Measurements from ENCODE around the gene SYT12. TPM values are rescaled to one million over a fixed set of nuclear protein-coding genes. Genes with fewer than 3 reads are reported as not detected.
A peak's percentile ranks its signal among the peaks of the same experiment; 100 is the strongest.

Gene SYT12
- total RNA-seq, 1 donor from 2014 or later = 0.34 TPM

DNA sequence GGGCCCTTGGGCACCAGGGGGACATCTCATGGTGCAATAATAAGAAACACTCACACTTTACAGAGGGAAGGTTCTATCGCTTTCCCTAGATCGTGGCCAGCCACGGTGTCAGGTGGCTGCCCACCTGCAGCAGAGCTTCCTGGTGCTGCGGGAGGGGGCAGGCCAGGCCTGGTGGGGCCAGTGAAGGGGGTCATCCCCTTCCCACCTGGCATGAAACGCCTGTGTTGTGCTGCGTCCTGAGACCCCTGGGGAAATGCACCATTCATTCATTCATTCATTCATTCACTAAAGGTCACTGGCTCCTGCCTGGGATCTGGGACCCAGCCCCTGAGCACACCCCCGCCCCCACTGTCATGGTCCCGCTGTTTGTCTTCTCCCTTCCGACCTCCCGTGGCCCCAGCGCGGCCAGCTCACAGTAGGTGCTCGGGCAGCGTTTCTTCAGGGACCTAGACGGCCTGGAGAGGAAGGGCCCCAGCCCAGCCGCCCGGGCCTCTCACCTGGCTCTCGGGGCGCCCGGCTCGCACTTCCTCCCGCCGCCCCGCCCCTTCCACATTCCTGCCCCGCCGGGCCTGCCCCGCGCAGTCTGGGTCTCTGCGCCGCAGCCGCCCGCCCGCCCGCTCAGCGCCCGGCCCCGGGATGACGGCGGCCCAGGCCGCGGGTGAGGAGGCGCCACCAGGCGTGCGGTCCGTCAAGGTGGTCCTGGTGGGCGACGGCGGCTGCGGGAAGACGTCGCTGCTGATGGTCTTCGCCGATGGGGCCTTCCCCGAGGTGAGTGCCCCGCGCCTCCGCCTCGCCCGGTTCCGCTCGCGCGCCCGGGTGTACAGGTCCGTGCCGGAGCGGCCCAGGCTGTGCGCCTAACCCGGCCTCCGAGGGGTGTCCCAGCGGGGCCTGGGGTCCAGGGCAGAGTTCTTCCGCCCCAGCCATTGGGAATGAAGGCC is 33.6 kb downstream of the SYT12 start, which contains the start of gene RHOD:
Gene RHOD, plus strand, starts transcription at position 581 of the 938 bp plus-strand sequence. Its CDS starts 56 bp downstream, at position 637.
- FAIRE-seq (no peak), DNase-seq (ENCODE audit: low read depth) (no peak)
- Mint-ChIP-seq H3K4me3 (ENCODE audit: unreplicated experiment) (peak within 1 kb of the TSS; percentile 83), H3K4me1 (ENCODE audit: low read depth, unreplicated experiment) (peaks cover 14% of the 10 kb centered on the region), H3K9me3 (ENCODE audit: unreplicated experiment) (no peaks in the 10 kb centered on the region), H3K36me3 (ENCODE audit: low read depth, unreplicated experiment) (peaks cover 2% of the 10 kb centered on the region), H3K27ac (ENCODE audit: unreplicated experiment) (no peak within 1 kb of the TSS), H3K27me3 (ENCODE audit: low read depth, unreplicated experiment) (peaks cover 6% of the 10 kb centered on the region)
- peak within 1 kb of the TSS; percentile 57 for H3K9ac ChIP-seq (ENCODE audit: low read length)
- H3K27me3 ChIP-seq (ENCODE audit: insufficient read depth, low read length) = no peaks in the 10 kb centered on the region
- H4K20me1 ChIP-seq (ENCODE audit: insufficient read depth, low read length) = peaks cover 11% of the 10 kb centered on the region
- H3K4me1 ChIP-seq (ENCODE audit: insufficient read depth, low read length) = peaks cover 44% of the 10 kb centered on the region
- no peaks in the 10 kb centered on the region for H3K36me3 ChIP-seq (ENCODE audit: insufficient read depth, low read length)
- TF ChIP-seq EZH2 (IDR thresholded peaks at IDR 0.05; ENCODE audit: insufficient read depth, low read length) = no peak
- TF ChIP-seq, protein P1, sequence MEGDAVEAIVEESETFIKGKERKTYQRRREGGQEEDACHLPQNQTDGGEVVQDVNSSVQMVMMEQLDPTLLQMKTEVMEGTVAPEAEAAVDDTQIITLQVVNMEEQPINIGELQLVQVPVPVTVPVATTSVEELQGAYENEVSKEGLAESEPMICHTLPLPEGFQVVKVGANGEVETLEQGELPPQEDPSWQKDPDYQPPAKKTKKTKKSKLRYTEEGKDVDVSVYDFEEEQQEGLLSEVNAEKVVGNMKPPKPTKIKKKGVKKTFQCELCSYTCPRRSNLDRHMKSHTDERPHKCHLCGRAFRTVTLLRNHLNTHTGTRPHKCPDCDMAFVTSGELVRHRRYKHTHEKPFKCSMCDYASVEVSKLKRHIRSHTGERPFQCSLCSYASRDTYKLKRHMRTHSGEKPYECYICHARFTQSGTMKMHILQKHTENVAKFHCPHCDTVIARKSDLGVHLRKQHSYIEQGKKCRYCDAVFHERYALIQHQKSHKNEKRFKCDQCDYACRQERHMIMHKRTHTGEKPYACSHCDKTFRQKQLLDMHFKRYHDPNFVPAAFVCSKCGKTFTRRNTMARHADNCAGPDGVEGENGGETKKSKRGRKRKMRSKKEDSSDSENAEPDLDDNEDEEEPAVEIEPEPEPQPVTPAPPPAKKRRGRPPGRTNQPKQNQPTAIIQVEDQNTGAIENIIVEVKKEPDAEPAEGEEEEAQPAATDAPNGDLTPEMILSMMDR (IDR thresholded peaks at IDR 0.05; ENCODE audit: insufficient read depth, low read depth, low read length) = no peak
- H2AFZ ChIP-seq (ENCODE audit: low read depth, low read length) = peak within 1 kb of the TSS; percentile 89
- H3K27ac ChIP-seq (ENCODE audit: low read depth, low read length) = no peak within 1 kb of the TSS
- peak within 1 kb of the TSS; percentile 54 for H3K4me3 ChIP-seq (ENCODE audit: insufficient read depth, low read depth, low read length)
- H3K79me2 ChIP-seq (ENCODE audit: insufficient read depth, low read length) = peaks cover 4% of the 10 kb centered on the region
- H3K4me2 ChIP-seq (ENCODE audit: low read length) = peak within 1 kb of the TSS; percentile 88
- no peaks in the 10 kb centered on the region for H3K9me3 ChIP-seq (ENCODE audit: insufficient read depth, low read depth, low read length)

GRCh38 chr11:67057205-67057672 is 34.3 kb downstream of the SYT12 start:
- no peak for DNase-seq (ENCODE audit: low read depth)
- Mint-ChIP-seq H3K36me3 (ENCODE audit: low read depth, unreplicated experiment) (peaks cover 2% of the 10 kb centered on the region), H3K9me3 (ENCODE audit: unreplicated experiment) (no peaks in the 10 kb centered on the region), H3K4me1 (ENCODE audit: low read depth, unreplicated experiment) (peaks cover 14% of the 10 kb centered on the region), H3K27ac (ENCODE audit: unreplicated experiment) (no peak overlapping the region), H3K27me3 (ENCODE audit: low read depth, unreplicated experiment) (peaks cover under 1% of the 10 kb centered on the region), H3K4me3 (ENCODE audit: unreplicated experiment) (peak overlapping the region; percentile 83)
- peak overlapping the region; percentile 54 for H3K4me3 ChIP-seq (ENCODE audit: insufficient read depth, low read depth, low read length)
- peaks cover 16% of the 10 kb centered on the region for H4K20me1 ChIP-seq (ENCODE audit: insufficient read depth, low read length)
- H3K4me1 ChIP-seq (ENCODE audit: insufficient read depth, low read length) = peaks cover 45% of the 10 kb centered on the region
- H3K79me2 ChIP-seq (ENCODE audit: insufficient read depth, low read length) = peaks cover 4% of the 10 kb centered on the region
- H3K27me3 ChIP-seq (ENCODE audit: insufficient read depth, low read length) = no peaks in the 10 kb centered on the region
- H3K9ac ChIP-seq (ENCODE audit: low read length) = peak overlapping the region; percentile 57
- no peaks in the 10 kb centered on the region for H3K36me3 ChIP-seq (ENCODE audit: insufficient read depth, low read length)
- H2AFZ ChIP-seq (ENCODE audit: low read depth, low read length) = peak overlapping the region; percentile 89
- H3K27ac ChIP-seq (ENCODE audit: low read depth, low read length) = no peak overlapping the region
- no peak for FAIRE-seq
- TF ChIP-seq, protein P1 (IDR thresholded peaks at IDR 0.05; ENCODE audit: insufficient read depth, low read depth, low read length) = no peak
- TF ChIP-seq EZH2 (IDR thresholded peaks at IDR 0.05; ENCODE audit: insufficient read depth, low read length) = no peak
- no peaks in the 10 kb centered on the region for H3K9me3 ChIP-seq (ENCODE audit: insufficient read depth, low read depth, low read length)
- H3K4me2 ChIP-seq (ENCODE audit: low read length) = peak overlapping the region; percentile 88

Data from astrocyte (in vitro differentiated cells and primary cell).